Adrenal gland (tissue), 12 donors: ENCODE results near the gene C6orf89. TPM values are rescaled to one million over a fixed set of nuclear protein-coding genes. Genes with fewer than 3 reads are reported as not detected.

ENCODE experiments used
- DNase-seq, 7 donors: peaks; one replicate each; pipeline ENCODE4 v3.0.0-alpha.2; 2019 to 2020
- H3K27ac ChIP-seq, 5 donors: fragments of 200-600 bp; sonication (generic) in 4 of 5; 1 replicate in 3 of 5; 2 replicates in 2 of 5; pipeline versions ENCODE4 v1.5.1 to v1.8.0; 2016 to 2020; ENCODE audit warnings: mild to moderate bottlenecking in 1 of 5
- H3K27me3 ChIP-seq: fragments of 200-600 bp; 2 replicates; pipeline ENCODE4 v1.8.0; 2021
- H3K36me3 ChIP-seq, 2 donors: fragments of 200-600 bp; replicated peaks in 1 of 2; 1 replicate in 1 of 2; 2 replicates in 1 of 2; pipeline versions ENCODE4 v1.5.1 to v1.8.0; 2018 to 2022
- H3K4me1 ChIP-seq, 2 donors: fragments of 200-600 bp; replicated peaks in 1 of 2; 1 replicate in 1 of 2; 2 replicates in 1 of 2; pipeline versions ENCODE4 v1.5.1 to v1.8.0; 2018 to 2021
- H3K4me3 ChIP-seq, 4 donors: fragments of 200-600 bp; sonication (generic) in 3 of 4; one replicate each; pipeline ENCODE4 v1.5.1; 2016 to 2018
- H3K9me3 ChIP-seq, 3 donors: fragments of 200-600 bp; sonication (generic) in 1 of 3; replicated peaks in 1 of 3; 1 replicate in 2 of 3; 2 replicates in 1 of 3; pipeline versions ENCODE4 v1.5.1 to v1.8.0; 2016 to 2021
- CTCF ChIP-seq, 6 experiments: fragments of 450-650 bp in 4 of 6; fragments of 200-600 bp in 2 of 6; sonication (generic) in 1 of 6; IDR thresholded peaks; 1 replicate in 5 of 6; 2 replicates in 1 of 6; pipeline versions ENCODE4 v1.5.1 to v1.8.0; 2016 to 2021; ENCODE audit warnings: antibody characterized with exemption in 6 of 6, mild to moderate bottlenecking in 2 of 6, moderate library complexity in 1 of 6
- POLR2A ChIP-seq, 2 donors: fragments of 450-650 bp; IDR thresholded peaks; one replicate each; pipeline ENCODE4 v1.6.1; 2017; ENCODE audit warnings: antibody characterized with exemption in 2 of 2, mild to moderate bottlenecking in 2 of 2, moderate library complexity in 1 of 2
- WGBS, 4 donors: extraction: QIAGEN DNeasy Blood & Tissue Kit in 2 of 4; methylation state at CpG; one replicate each; pipeline versions ENCODE4 v1.1.5 to v1.1.7; 2013 to 2017; 5-methylcytosine and 5-hydroxymethylcytosine counted together
- intact Hi-C, 2 donors: fragments of 100-400 bp; cut with DNase I; formaldehyde crosslinking; loops; one replicate each; pipeline versions ENCODE4 v1.14.1 to v1.15.0; 2022 to 2023
- polyA plus RNA-seq, 3 donors: library from polyadenylated mRNA; stranded (reverse); fragments of 200-250 nt in 2 of 3; fragments of 350-450 nt in 1 of 3; fragmentation: Illumina TruSeq in 1 of 3; extraction: RNeasy Lipid Tissue Mini Kit (QIAGEN cat#74804) in 1 of 3; gene quantifications; one replicate each; pipeline ENCODE4 v1.2.3, GENCODE V29; 2013 to 2014
- total RNA-seq, 9 donors: library from RNA; depleted of rRNA in 4 of 9; stranded (reverse); fragments of >200 nt in 4 of 9; fragments of 120-200 nt in 1 of 9; fragmentation: NEBNext Ultra II Directional in 1 of 9; extraction: Animal tissue kit (Norgen Biotek cat#: 25700) in 1 of 9; gene quantifications; one replicate each; pipeline versions ENCODE4 v1.1.0 to v1.2.4, GENCODE V29; 2013 to 2023
- donor health status: healthy with polysubstance abuse.
- donor health status: Bipolar disorder and iron deficiency.
- donor health status: DM: yes; HTN: yes; CAD: no.
- donor health status: DM: no; HTN: no; CAD: no.
- donor health status: DM: no; HTN: no; CAD: no.
- donor health status: DM: yes; HTN: yes; CAD: no.

The C6orf89 gene
- total and polyA plus RNA-seq, 12 donors = 17.5 to 107 (median 75.7) TPM

DNA sequence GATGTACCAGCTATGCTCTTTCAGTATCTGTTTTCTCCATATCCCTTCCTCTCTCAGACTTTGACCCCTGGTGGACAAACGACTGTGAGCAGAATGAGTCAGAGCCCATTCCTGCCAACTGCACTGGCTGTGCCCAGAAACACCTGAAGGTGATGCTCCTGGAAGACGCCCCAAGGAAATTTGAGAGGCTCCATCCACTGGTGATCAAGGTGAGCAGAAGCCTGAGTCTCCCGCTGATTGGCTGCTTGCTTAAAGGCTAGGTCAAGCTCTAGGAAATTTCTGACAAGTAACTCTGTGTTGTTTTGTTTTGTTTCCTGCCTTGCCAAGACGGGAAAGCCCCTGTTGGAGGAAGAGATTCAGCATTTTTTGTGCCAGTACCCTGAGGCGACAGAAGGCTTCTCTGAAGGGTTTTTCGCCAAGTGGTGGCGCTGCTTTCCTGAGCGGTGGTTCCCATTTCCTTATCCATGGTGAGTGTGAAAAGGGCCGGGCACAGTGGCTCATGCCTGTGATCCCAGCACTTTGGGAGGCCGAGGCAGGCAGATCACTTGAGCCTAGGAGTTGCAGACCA, 28.6 kb downstream of the C6orf89 start:
- Histone ChIP-seq H3K9me3 (no peaks in the 10 kb centered on the region), H3K27ac (peak overlapping the region in 2 of 5 donors; percentile 1 to 11), H3K27me3 (no peaks in the 10 kb centered on the region), H3K36me3 (peaks cover 0 to 56% of the 10 kb centered on the region in 2 donors), H3K4me3 (no peak overlapping the region), H3K4me1 (peaks cover 9 to 34% of the 10 kb centered on the region in 2 donors)
- intact Hi-C loops = no loop called here
- peak; percentile 56 to 73 (median 63) for DNase-seq
- WGBS, 4 donors = 40 to 69% (median 58%) methylated on average over 6 to 10 of the region's 10 CpGs
- TF ChIP-seq CTCF (IDR thresholded peaks at IDR 0.05) (peak; percentile 13 to 51 (median 39)), POLR2A (IDR thresholded peaks at IDR 0.05) (no peak)

DNA sequence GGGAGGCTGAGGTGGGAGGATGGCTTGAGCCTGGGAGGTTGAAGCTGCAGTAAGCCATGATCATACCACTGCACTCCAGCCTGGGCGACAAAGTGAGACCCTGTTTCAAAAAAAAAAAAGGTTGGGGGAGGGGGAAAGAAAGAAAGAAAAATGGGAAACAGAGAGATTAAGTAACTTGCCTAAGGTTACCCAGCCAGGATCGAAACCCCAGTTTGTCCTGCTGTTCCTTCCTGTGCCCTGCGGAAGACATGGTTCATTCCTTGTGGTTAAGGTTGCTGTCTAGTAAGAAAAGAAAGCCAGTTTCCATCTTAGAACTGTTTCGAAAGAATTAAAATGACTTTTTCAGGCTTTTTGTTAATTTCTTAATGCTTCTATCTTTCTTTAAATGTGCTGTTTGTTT, 29.8 kb downstream of the C6orf89 start:
- 81 to 95% (median 91%) methylated on average over 4 of the region's 4 CpGs for WGBS, 4 donors
- TF ChIP-seq CTCF (IDR thresholded peaks at IDR 0.05) (no peak), POLR2A (IDR thresholded peaks at IDR 0.05) (no peak)
- H3K36me3 ChIP-seq = peaks cover 0 to 69% of the 10 kb centered on the region in 2 donors
- H3K4me3 ChIP-seq = no peak overlapping the region
- peaks cover 17 to 45% of the 10 kb centered on the region in 2 donors for H3K4me1 ChIP-seq
- no peak for DNase-seq
- H3K9me3 ChIP-seq = no peaks in the 10 kb centered on the region
- intact Hi-C loops = no loop called here
- no peak overlapping the region for H3K27ac ChIP-seq
- no peaks in the 10 kb centered on the region for H3K27me3 ChIP-seq

DNA sequence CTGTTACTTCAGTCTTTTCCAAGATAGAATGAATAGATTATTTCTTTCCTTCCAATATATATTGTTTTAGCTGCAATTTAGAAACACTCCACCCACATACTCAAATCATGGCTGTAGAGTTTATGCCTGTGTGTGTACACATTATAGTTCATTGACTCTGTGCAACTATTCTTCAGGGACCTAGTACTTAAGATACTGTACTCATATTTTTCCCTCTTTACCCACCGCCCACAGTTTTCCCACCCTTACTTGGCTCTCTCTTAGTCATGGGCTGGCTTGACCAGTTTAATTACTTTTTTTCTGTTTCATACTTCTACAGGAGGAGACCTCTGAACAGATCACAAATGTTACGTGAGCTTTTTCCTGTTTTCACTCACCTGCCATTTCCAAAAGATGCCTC, 30.4 kb downstream of the C6orf89 start:
- 86 to 96% (median 90%) methylated on average over 2 of the region's 2 CpGs for WGBS, 4 donors
- no peaks in the 10 kb centered on the region for H3K9me3 ChIP-seq
- H3K27ac ChIP-seq = peak overlapping the region in 2 of 5 donors; percentile 13 to 50
- H3K27me3 ChIP-seq = no peaks in the 10 kb centered on the region
- H3K4me1 ChIP-seq = peaks cover 17 to 45% of the 10 kb centered on the region in 2 donors
- H3K4me3 ChIP-seq = no peak overlapping the region
- TF ChIP-seq POLR2A (IDR thresholded peaks at IDR 0.05) = no peak
- no peak for TF ChIP-seq CTCF (IDR thresholded peaks at IDR 0.05)
- peaks cover 0 to 71% of the 10 kb centered on the region in 2 donors for H3K36me3 ChIP-seq
- intact Hi-C loops = no loop called here
- DNase-seq = no peak

DNA sequence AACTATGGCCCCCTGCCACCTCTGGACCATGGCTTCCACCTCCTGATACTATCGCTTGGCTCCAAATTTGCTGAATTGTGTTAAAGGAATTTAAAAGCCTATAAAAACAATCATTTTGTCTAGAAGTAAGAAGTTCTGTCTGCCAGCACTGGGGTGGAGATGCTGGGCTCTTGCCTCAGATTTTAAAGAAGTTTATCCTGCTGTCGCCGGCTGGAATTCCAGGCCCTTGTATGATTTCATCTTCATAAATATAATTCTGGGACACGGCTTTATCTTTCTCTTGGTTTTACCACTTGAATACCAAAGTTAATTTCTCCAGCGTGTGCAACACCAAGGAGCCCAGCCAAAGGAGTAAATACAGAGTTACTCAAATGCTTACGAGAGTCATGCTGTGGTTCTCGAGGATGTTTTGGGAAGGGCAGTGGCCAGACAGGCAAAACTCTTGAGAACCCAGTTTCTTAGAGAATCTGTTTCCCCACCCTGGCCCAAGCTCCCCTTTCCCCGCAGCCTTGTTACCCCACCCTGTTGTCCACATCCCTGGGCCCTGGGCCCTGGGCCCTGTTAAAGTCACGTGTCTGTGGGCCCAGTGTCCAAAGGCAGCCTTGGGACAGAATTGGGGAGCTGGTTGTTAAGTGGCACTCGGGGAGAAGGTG, 31.9 kb downstream of the C6orf89 start:
- H3K9me3 ChIP-seq = no peaks in the 10 kb centered on the region
- peaks cover 0 to 77% of the 10 kb centered on the region in 2 donors for H3K36me3 ChIP-seq
- DNase-seq = peak in 1 of 7 donors; percentile 15
- WGBS, 4 donors = 69 to 88% (median 82%) methylated on average over 9 to 10 of the region's 10 CpGs
- TF ChIP-seq POLR2A (IDR thresholded peaks at IDR 0.05) = no peak
- TF ChIP-seq CTCF (IDR thresholded peaks at IDR 0.05) = no peak
- no peak overlapping the region for H3K4me3 ChIP-seq
- intact Hi-C loops = no loop called here
- peaks cover 17 to 33% of the 10 kb centered on the region in 2 donors for H3K4me1 ChIP-seq
- peak overlapping the region in 4 of 5 donors; percentile 29 to 81 (median 48) for H3K27ac ChIP-seq
- H3K27me3 ChIP-seq = no peaks in the 10 kb centered on the region
